ENCODE results near the gene L3HYPDH. TPM values are rescaled to one million over a fixed set of nuclear protein-coding genes. Genes with fewer than 3 reads are reported as not detected.

L3HYPDH gene
- polyA plus RNA-seq, 1 donor: 67.4 TPM

- DNase-seq: no peak
Observed at GRCh38 chr14:59427653-59428580, 56.3 kb downstream of the L3HYPDH start.

GRCh38 chr14:59425322-59425935, 58.8 kb downstream of the L3HYPDH start:
- DNase-seq: no peak

GRCh38 chr14:59424341-59425071, 59.7 kb downstream of the L3HYPDH start:
- DNase-seq: peak; percentile 67

Other genes starting within 250 kb of the L3HYPDH start
- gene GPR135, start 19.0 kb downstream of the L3HYPDH start, polyA plus RNA-seq (ENCODE audit: insufficient read length): 7.4 TPM
- gene JKAMP, start 109 bp upstream of the L3HYPDH start, polyA plus RNA-seq (ENCODE audit: insufficient read length): 93.2 TPM
- 1.3 TPM for gene CCDC175, start 92.4 kb upstream of the L3HYPDH start, polyA plus RNA-seq (ENCODE audit: insufficient read length)